Uterus (tissue), 2 donors: Measurements from ENCODE around the gene PRKN.

Source experiments
- CTCF ChIP-seq, 4 experiments: fragments of 200-600 bp in 2 of 4; fragments of 450-650 bp in 2 of 4; sonication (generic) in 2 of 4; IDR thresholded peaks; one replicate each; pipeline ENCODE4 v1.5.1; 2016 to 2019; ENCODE audit warnings: antibody characterized with exemption in 4 of 4, mild to moderate bottlenecking in 2 of 4, moderate library complexity in 1 of 4
- POLR2A ChIP-seq, 2 donors: fragments of 450-650 bp; IDR thresholded peaks; one replicate each; pipeline ENCODE4 v1.6.1; 2016; ENCODE audit warnings: antibody characterized with exemption in 2 of 2, mild to moderate bottlenecking in 1 of 2, moderate library complexity in 1 of 2

DNA sequence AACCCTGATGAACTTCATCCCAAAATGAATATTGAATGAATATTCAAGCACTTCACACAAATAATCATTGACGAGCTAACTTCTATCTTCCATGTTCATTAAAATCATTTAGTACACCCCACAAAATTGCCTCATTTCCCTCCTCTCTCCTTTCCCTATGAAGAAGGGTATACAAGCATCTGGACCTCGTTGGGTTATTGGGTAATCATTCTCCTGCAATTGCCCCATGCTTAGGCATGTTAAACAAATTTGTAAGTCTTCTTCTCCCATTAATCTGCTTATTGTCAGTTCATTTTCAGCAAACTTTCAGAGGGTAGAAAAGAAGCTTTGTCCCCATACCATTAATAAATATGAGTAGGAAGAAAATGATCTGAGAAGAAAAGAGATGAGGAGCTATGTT, 27.6 kb downstream of the PRKN start:
- no peak for TF ChIP-seq POLR2A (IDR thresholded peaks at IDR 0.05)
- TF ChIP-seq CTCF (IDR thresholded peaks at IDR 0.05), result no peak
